ENCODE data around the gene DCXR. TPM values are rescaled to one million over a fixed set of nuclear protein-coding genes. Genes with fewer than 3 reads are reported as not detected.

The DCXR gene
- total RNA-seq, 1 experiment from 2014 or later, result 306 TPM

GRCh38 chr17:82004517-82005455 is 32.7 kb downstream of the DCXR start:
- Histone ChIP-seq H3K9me3 (ENCODE audit: control insufficient read depth in 1 of 2, insufficient read depth in 1 of 2, low read depth in 1 of 2, low read length in 2 of 2) (no peaks in the 10 kb centered on the region), H3K4me1 (ENCODE audit: control insufficient read depth in 1 of 2, insufficient read depth in 2 of 2, low read length in 2 of 2) (peaks cover 44 to 58% of the 10 kb centered on the region in 2 experiments), H2AFZ (ENCODE audit: low read depth, low read length, poor library complexity, severe bottlenecking) (no peak overlapping the region), H3K9ac (ENCODE audit: low read length) (peak overlapping the region; percentile 66), H3K27ac (ENCODE audit: low read depth, low read length) (peak overlapping the region; percentile 86), H4K20me1 (ENCODE audit: insufficient read depth) (no peaks in the 10 kb centered on the region), H3K4me3 (replicated peaks in 1 of 2; ENCODE audit: low read depth in 1 of 2, low read length in 2 of 2) (no peak overlapping the region), H3K36me3 (ENCODE audit: control insufficient read depth in 1 of 2, insufficient read depth in 2 of 2, low read length in 2 of 2) (no peaks in the 10 kb centered on the region; a peak in 1 of 4 replicates), H3K27me3 (ENCODE audit: insufficient read depth, low read length) (no peaks in the 10 kb centered on the region), H3K9me2 (ENCODE audit: insufficient read depth) (no peaks in the 10 kb centered on the region), H3K4me2 (ENCODE audit: low read length) (peak overlapping the region; percentile 69), H3K79me2 (ENCODE audit: insufficient read depth, low read length) (no peaks in the 10 kb centered on the region)
- no peak for ATAC-seq
- DNase-seq (ENCODE audit: low read depth, low spot score), result no peak
- intact Hi-C loops (cut with micrococcal nuclease), result no loop called here
- ChIA-PET POLR2A (no interaction called here), CTCF (interaction anchor here (1.2 to 3.3 kb wide), 3 partner anchors 16 to 45 kb away, joined by 3 to 23 read pairs (median 3); partner anchors contain the start of gene DCXR), RAD21 (ENCODE audit: low non-redundant PET in 1 of 2, low total read pairs in 2 of 2, uncharacterized antibody in 2 of 2, unreplicated experiment in 2 of 2) (no interaction called here)
- TF ChIP-seq EGR1 (IDR thresholded peaks at IDR 0.05; ENCODE audit: low read depth), result no peak
- no peak for TF ChIP-seq ZBTB33 (IDR thresholded peaks at IDR 0.05; ENCODE audit: extremely low read depth, insufficient replicate concordance, low read length)
- no peak for TF ChIP-seq MAX (IDR thresholded peaks at IDR 0.05)
- no peak for TF ChIP-seq SP1 (IDR thresholded peaks at IDR 0.05; ENCODE audit: low read depth)
- no peak for TF ChIP-seq SRF (IDR thresholded peaks at IDR 0.05; ENCODE audit: low read depth)
- TF ChIP-seq TCF7L2 (IDR thresholded peaks at IDR 0.05; ENCODE audit: borderline replicate concordance, extremely low read depth, insufficient read depth, insufficient read length), result no peak
- no peak for TF ChIP-seq POLR2A (IDR thresholded peaks at IDR 0.05; ENCODE audit: borderline replicate concordance, extremely low read depth, insufficient read depth, insufficient read length)
- TF ChIP-seq RAD21 (IDR thresholded peaks at IDR 0.05; ENCODE audit: low read depth), result no peak
- TF ChIP-seq CEBPB (IDR thresholded peaks at IDR 0.05; ENCODE audit: low read depth), result no peak
- no peak for TF ChIP-seq FOSL1 (IDR thresholded peaks at IDR 0.05; ENCODE audit: low read depth)
- TF ChIP-seq EZH2 (IDR thresholded peaks at IDR 0.05), result no peak
- TF ChIP-seq ZNF274 (IDR thresholded peaks at IDR 0.05; ENCODE audit: low read depth, low read length), result no peak
- TF ChIP-seq YY1 (IDR thresholded peaks at IDR 0.05; ENCODE audit: extremely low read depth, insufficient replicate concordance, low read depth, low read length), result no peak
- TF ChIP-seq REST (IDR thresholded peaks at IDR 0.05; ENCODE audit: low read depth), result no peak
- no peak for TF ChIP-seq SIN3A (IDR thresholded peaks at IDR 0.05; ENCODE audit: low read depth)
- no peak for TF ChIP-seq CBX3 (IDR thresholded peaks at IDR 0.05; ENCODE audit: low read depth)
- no peak for TF ChIP-seq JUND (IDR thresholded peaks at IDR 0.05)
- TF ChIP-seq CTCF (IDR thresholded peaks at IDR 0.05 in 2 of 3, conservative IDR thresholded peaks at IDR 0.05 in 1 of 3; ENCODE audit: borderline replicate concordance in 1 of 3, insufficient read depth in 1 of 3, low read depth in 2 of 3, low read length in 2 of 3), result no peak
- BruUV-seq (replicated peaks), result no TSS peak
